Stimulated activated naive CD4-positive, alpha-beta T cell treated with Interleukin-2 at 50 U/mL for 16 hours (primary cell): ENCODE results near the gene COMT.
"Not testable (repeated sequence)": the region's sequence is repeated elsewhere in the genome, so short reads cannot be mapped to it uniquely, and the experiment has no call there.

Experiments used
- DNase-seq: peaks from one replicate; lab custom pipeline; 2025; lab: John Stamatoyannopoulos, UW

COMT gene

DNA sequence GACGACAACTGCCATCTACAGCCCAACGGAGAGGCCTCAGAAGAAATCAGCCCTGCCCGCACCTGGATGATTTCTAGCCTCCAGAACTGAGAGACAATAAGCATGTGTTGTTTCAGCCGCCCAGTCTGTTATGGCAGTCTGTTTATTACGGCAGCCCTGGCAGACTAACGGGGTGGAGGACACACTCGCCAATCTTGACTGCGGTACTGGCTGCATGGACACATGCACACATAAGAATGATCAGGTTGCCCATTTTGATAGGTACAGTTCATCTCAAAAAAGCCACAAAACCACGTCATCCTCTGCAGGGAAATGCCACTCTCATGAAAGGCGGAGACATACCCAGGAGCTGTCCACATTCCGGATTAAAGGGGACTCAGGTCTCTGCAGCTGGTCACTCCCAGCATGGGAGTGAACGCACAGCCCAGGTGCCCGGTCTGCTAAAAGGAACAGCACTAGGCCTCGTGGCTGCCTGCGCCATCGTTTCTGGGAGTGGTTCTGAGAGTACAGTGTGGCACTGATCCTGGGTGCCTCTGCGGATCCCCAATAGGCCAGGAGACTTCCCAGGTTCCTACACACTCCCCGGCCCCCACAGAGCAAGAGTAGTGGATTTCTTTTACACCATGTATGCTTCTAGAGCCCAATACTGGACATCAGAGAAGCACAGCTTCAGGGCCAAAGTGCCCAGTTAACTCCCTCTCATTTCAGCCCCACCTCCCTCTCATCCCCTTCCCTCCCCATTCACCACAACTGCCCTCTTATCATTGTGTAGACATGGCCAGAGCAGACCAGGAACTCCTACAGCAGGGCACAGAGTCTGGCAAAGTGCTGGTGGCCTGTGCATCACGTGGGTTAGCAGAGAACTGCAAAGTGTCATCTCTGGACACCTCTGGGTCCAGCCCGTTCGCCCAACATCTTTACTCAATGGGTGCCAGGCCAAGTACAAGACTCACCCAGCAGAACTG is 11.7 kb upstream of the COMT start:
- DNase-seq: no peak

DNA sequence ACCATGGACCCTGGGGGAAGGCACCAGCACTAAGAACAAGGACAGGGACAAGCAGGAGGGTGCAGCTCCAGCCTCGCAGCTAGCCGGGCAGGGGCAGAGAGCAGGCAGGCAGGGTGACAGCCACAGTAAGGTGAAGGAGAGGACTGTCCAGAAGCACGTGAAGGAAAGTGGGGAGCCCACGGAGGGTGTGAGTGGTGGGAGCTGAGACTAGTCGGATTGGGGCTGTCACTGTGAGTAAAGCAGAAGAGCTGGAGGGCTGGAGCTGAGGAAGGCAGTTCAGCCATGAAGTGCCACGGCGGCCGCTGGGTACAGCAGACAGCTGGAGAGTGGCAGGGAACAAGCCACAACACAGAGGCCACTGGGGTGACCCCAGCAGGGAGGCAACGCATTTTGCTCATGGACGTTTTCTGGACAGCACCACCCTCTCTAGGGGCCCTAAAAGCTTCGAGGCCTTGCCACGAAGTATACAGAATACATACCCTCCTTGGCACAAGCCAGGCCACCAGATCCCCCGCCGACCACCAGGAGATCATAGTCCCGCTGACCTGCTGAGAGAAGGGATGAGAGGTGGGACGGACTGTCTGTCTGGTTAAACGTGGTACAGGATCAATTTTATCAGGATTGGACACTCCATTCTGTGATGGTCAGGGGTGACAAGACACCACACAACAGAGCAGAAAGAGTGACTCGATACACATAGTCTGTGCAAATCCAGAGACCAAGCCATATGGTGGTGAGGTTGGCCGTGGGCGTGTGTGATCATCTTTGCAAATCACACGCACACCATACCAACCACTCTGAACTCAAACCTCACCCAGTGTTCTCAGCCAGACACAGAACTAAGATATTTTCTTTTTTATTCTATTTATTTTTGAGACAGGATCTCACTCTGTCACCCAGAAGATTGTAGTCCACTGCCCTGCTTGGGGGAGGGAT is 10.8 kb upstream of the COMT start:
- no peak for DNase-seq

DNA sequence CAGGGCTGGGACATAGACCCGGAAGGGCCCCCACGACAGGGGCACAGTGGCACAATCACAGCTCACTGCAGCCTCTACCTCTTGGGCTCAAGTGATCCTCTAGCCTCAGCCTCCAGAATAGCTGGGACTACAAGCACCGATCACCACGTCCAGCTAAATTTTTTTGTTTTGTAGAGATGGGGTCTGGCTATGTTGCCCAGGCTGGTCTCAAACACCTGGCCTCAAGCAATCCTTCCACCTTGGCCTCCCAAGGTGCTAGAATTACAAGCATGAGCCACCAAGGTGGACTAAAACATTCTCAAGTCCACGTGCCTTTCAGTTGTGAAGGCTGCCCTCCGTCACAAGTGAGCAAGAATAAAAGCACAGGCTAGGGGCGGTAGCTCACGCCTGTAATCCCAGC is 10.1 kb upstream of the COMT start:
- DNase-seq: no peak

DNA sequence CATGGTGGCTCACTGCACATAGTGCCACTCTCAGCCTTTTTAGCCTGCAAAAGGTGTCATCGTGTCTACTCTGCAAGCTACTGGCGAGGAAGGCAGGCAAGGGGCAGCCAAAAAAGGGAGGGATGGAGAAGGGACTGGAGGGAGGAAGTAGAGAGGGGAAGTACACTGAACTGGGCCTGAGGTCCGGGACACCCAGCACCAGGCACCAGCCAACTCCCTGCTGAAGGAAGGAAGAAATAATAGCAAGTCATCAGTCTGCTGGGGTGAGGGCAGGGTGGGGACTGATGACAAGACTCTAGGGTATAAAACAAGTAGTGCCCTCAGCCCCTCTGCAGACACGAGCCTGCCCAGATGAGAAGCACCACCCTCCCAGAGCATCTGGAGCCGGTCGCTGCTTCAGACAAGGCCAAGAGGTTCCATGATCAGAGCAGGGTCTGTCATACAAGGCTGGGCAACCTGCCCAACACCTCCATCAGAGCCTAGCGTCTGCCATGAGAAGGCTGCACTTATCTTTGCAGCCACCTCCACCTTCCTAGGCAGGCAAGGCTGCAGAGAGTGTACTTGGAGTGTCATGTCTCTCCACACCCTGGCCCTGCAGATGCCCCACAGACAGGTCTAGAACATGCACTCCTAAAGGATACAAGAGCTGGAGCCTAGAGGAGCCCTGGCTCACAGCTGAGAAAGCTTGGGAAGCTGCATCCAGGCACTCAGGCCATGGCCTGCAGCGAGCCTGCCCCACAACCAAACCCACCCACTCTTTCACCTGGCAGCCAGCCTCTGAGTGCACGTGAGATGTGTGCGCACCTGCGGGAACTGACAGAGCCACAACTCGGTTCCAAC is 9.0 kb upstream of the COMT start:
- DNase-seq: no peak

DNA sequence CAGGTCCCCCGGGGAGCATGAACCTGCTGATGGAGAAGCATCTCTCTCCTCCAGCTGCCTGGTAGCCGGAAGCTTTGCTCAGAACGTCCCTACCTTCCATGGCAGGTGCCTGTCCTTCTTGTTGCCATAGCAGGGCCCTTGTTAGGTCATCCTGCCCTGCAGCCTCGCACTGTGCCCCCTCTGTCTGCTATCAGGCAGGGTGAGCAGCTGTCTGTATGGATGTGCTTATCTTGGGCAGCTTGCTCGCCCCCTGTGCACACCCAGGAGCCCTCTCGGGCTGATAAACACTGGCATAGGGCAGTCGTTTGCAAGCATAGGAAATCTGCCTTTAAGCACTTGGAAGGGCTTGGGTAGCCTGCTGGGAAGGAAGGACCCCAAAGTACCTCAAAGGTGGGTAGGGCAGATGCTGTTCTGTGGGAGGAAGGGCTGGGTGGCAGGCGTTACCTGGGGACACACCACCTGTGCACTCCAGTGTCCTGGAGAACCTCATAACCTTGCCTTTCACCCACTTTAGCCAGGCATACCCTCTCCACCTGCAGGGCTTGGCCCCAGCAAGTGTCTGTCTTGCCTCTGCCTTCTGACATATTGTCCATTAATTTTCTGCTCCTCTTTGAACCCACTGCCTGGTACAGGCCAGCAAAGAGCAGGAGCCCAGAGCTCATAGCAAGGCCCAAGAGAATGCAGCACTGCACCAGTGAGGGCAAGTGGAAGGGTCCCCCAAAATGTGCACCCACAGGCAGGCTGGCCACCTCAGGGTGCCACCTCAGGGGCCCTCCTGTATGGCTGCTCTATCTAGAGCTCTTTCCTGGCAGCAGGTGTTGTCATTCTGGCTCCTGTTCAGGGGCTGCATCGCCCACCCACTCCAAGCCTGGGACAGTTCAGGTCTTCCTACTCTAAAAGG is 8.0 kb upstream of the COMT start:
- DNase-seq: no peak

DNA sequence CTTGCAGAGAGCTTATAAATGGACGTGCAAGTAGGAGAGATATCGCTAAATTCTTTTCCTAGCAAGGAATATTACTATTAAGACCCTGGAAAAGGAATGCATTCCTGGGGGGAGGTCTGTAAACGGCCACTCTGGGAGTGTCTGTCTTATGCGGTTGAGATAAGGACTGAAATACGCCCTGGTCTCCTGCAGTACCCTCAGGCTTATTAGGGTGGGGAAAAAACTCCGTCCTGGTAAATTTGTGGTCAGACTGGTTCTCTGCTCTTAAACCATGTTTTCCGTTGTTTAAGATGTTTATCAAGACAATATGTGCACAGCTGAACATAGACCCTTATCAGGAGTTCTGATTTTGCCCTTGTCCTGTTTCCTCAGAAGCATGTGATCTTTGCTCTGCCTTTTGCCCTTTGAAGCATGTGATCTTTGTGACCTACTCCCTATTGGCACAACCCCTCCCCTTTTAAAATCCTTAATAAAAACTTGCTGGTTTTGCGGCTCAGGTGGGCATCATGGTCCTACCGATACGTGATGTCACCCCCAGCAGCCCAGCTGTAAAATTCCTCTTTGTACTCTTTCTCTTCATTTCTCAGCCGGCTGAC is 6.4 kb upstream of the COMT start:
- DNase-seq: not testable (repeated sequence)

DNA sequence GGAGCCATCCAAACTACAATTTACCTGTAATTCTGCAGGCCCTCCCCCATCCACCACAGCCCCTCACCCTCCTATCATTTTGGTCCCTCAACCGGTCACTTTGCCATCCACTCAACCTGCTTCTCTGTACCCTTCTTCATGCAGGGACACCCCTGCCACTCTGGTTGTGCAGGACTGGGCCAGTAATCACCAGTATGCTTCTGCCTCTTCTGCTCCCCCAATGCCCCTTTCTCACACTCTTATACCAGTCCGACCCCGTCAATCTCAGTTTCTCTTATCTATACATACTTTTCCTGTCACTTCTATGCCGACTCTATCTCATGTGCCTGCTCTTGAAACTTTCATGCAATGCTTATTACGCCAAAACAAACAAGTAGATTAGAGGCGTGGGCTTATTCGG is 5.1 kb upstream of the COMT start:
- DNase-seq: no peak

DNA sequence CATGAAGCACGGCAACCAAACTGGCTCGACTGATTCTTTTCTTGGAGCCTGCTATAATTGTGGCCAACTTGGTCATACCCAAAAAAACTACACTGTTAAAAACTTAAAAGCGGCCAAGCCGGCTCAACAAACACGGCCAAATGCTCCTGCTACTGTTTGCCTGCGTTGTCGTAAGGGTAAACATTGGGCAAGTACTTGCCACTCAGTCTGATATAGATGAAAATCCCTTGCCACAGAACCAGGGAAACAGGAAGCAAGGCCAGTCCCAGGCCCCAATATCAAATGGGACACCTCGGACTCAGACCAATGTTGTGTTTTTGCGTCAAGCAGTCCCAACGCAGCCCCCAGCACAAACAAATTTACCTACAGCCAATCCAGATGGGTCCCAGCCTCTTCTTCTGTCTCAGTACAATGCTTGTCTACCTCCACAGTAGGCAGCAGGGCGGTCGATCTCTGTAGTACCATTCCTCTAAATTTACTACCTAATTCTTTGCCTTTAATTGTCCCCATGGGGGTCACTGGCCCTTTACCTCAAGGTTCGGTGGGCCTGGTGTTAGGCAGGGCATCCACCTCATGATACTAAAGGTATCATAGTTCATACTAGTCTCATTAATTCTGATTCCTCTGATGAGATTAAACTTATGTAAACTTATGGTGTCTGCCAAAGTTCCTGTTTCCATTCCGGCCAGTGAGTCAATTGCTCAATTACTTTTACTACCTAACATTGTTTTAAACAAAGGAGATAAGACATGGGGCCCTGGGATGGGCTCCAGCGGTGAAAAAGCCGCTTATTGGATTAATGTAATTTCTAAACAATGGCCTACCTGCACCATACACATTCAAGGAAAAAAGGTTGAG is 3.7 kb upstream of the COMT start:
- no peak for DNase-seq

DNA sequence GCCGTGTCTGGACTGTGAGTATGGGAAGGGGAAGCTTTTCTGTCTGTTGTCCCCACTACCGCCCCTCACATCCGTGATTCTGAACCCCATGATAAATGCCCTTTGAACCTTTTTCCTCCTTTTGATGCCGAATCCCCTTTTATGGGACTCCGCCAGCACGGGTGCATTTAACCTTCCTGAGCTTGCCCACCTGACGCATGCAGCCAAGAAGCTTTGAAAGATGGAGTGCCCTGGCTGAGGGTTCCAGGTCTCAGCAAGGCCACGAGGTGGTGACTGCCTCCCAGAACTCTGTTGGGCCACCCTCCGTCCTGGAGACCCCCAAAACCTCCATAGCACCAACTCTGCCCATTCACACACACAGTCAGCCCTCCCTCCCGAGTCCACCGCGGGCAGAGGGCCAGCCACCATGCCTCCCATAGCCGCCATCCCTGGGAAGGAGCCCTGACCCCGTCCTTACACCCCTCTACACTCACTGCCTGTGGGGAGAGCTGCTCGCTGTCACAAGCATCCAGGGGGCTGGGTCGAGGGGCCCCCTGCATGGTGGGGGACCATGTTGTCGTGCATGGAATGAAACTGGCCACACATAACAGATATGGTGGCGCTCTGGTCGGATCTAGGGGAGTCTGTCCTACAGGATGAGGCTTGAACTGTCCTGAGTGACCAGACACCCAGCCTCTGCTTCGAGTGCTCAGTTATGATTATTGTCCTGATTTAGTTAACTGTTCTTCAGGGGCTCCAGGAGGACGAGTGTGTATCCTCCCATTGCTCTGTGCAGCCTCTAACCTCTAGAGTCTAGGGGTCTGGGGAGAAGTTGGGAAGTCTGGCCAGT is 822 bp upstream of the COMT start:
- DNase-seq: no peak

DNA sequence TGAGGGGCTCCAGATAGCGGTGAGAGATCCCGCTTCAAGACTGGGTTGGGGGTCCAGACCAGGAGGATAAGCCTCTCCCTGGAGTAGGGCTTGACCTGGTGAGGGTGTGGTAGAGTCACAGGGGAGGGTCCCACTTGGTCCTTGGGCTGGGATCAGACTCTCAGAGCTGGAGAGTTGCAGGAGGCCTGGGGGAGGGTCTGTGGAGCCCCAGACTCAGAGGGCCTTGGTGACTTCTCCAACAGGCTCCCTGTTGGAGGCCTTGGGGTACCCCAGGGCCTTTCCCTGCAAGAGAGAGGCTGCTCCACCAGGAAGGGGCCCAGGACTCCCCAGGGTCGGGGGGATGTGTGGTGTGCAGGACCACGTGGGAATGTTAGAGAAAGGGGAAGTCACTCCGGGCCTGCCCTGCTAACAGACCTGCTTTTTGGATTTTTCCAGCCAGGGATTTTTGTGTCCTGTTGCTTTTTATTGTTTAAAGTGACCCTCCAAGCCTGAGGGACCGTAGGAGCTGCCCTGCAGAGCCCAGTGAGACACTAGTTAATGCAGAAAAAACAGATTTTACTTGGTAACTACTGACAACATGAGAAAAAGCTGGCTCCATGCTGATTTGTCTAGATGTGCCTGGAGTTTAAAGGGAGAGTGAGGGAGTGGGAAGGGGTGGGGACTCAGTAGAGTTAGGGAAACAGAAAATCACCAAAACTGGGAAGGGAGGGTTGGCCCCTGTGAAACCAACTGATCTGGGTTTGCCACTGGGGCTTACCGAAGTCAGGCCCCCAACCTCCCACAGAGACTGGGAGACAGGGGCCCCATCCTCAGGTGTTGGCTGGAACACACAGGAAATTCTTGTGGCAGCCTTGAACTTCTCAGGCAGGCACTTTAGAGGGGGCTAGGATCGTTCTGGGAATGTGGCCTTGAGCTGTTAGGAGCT is 847 bp downstream of the COMT start:
- no peak for DNase-seq

DNA sequence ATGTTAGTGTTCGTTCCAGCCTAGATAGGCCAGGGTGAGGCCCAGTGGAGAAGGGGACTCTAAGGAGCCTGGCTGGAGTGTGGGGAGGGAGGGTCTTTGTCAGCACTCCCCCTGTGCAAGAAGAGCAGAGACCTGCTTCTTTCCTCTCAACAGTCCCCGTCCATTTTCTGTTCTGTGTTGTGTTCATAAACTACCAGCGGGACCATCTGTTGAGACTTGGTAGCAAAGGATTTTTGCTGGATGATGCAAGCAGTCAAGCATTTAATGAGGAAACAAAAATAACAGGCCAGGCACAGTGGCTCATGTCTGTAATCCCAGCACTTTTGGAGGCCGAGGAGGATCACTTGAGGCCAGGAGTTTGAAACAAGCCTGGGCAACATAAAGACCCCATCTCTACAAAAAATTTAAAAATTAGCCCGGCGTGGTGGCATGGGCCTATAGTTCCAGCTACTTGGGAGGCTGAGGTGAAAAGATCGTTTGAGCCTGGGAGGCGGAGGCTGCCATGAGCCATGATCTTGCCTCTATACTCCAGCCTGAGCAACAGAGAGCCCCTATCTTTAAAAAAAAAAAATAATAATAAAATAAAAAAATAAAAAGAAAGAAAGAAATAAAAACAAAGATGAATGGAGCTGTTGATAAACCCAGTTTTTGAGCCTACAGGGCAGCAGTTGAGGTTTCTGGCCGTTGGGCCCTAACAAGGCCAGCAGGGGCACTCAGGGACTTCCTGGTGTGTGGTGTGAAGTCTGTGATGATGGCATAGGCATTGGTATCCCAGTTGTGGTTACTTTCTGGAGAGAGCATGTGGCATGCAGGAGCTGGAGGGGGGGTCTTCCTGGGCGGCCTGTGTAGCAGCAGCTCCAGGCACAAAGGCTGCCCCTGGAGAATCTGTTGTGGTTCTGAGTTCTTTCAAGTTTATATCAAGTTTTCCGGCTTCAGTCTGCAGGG is 1.8 kb downstream of the COMT start:
- no peak for DNase-seq

DNA sequence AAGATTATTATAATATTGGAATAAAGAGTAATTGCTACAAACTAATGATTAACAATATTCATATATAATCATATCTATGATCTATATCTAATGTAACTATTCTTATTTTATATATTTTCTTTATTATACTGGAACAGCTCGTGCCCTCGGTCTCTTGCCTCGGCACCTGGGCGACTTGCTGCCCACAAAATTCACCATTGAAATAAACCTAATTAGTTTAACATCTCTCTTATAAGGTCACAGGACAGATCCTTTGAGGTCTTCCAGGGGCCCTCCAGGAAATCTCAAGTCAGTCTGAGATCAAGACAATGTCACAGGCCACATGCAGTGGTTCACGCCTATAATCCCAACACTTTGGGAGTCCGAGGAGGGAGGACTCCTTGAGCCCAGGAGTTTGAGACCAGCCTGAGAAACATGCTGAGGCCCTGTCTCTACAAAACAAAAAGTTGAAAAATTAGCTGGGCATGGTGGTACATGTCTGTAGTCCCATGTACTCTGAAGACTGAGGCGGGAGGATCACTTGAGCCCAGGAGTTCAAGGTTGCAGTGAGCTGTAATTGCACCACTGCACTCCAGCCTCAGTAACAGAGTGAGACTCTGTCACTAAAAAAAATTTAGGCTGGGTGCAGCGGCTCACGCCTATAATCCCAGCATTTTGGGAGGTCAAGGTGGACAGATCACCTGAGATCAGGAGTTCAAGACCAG is 6.6 kb downstream of the COMT start:
- DNase-seq: no peak

DNA sequence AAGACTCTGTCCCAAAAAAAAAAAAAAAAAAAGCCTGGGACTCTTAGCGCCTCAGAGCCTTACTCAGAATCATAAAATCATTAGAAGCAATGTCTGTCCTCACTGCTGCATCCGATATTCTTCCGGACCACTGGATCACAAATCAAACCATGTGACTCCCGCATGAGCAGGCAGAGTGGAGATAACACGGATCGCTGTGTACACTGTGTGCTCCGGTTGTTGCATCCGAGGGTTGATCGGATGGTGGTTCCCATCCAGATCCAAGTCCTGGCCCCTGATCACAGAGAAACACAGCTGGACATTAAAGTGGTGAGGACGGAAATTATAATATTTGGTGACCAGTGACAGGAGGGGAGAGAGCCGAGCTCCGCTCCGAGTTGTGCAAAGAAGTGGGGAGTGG is 9.8 kb downstream of the COMT start:
- no peak for DNase-seq

DNA sequence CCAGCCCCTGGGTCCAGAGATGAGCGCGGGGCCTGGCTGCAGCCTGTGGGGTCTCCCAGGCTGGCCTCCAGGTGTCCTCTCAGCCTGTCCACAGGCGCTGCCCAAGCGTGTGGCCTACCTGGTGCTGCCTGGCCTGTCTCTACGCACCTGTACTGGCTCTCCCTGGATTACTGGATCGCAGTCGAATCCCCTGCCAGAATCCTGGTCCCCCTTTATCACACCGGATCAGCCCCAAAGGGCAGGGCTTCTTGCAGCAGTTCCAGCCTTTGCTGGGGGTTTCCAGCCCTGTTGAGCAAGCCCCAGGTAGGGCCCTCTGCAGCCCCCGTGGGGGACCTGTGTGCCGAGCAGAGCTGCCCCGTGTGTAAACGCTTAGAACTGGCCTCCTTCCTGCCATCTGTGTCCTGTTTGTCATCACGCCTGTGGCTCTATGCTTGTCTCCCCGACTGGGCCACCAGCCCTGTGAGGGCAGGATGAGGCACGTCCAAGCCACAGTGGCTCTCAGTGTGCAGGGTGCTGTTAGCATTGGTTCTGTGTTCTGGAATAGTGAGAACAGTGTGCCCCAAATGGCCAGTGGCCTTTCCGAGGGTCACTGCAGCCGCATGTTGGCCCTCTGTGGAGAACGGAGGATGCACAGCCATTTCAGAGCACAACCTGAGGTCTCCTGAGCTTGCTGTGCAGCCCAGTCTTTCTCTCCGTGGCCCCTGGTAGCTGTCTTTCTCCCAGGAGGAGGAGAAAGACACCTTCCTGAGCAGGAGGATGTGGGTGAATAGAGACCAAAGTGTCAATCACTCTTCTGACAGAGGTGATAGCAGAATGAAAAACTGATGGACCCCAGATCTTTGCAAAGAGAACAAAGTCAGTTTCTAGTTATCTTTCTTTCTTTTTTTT is 13.9 kb downstream of the COMT start:
- no peak for DNase-seq

DNA sequence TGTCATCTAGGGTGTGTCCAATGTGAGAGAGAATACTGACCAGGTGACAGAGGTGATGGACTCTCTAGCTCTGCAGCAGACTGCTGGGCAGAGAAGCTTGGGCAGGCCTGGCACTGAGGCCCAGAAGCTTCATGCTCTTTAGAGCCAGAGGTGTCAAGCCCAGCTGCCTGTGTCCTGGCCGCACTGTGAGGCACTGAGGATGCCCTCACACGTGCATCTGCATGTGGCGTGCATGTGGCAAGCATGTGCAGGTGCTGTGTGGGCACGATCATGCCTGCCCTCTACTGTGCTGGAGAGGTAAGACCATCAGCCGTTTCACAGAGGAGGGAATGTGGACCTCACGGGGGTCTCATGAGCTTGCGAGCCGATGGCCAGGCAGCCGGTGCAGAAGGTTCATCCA is 15.9 kb downstream of the COMT start:
- DNase-seq: no peak
